ENCODE measurements around the gene MGAT5. TPM values are rescaled to one million over a fixed set of nuclear protein-coding genes. Genes with fewer than 3 reads are reported as not detected.

Gene MGAT5
- total and polyA plus RNA-seq, 7 donors, result 1.1 to 7.0 (median 2.1) TPM

GRCh38 chr2:134462791-134463698 lies 209.2 kb downstream of the MGAT5 start:
- ATAC-seq (no peak), DNase-seq (no peak)
- Histone ChIP-seq H3K4me3 (no peak overlapping the region), H3K9me3 (no peaks in the 10 kb centered on the region), H3K4me1 (no peaks in the 10 kb centered on the region), H3K27ac (no peak overlapping the region), H3K36me3 (ENCODE audit: insufficient read depth in 1 of 2, low read depth in 1 of 2) (no peaks in the 10 kb centered on the region), H3K27me3 (ENCODE audit: insufficient read depth in 3 of 3, low read length in 2 of 3) (no peaks in the 10 kb centered on the region)
- no peak for TF ChIP-seq CTCF (IDR thresholded peaks at IDR 0.05)
- intact Hi-C loops (cut with DNase I), result no loop called here
- 91 to 99% (median 95%) methylated on average over 11 of the region's 11 CpGs for WGBS, 3 donors

- DNase-seq (no peak), ATAC-seq (no peak)
- TF ChIP-seq CTCF (IDR thresholded peaks at IDR 0.05), result no peak
- Histone ChIP-seq H3K4me1 (no peaks in the 10 kb centered on the region), H3K36me3 (ENCODE audit: insufficient read depth in 1 of 2, low read depth in 1 of 2) (no peaks in the 10 kb centered on the region), H3K27me3 (ENCODE audit: insufficient read depth in 3 of 3, low read length in 2 of 3) (no peaks in the 10 kb centered on the region), H3K9me3 (no peaks in the 10 kb centered on the region), H3K27ac (no peak overlapping the region), H3K4me3 (no peak overlapping the region)
- intact Hi-C loops (cut with DNase I), result no loop called here
- WGBS, 3 donors, result 90 to 94% (median 94%) methylated on average over 7 of the region's 7 CpGs
These were observed 209.8 kb downstream of the MGAT5 start for GRCh38 chr2:134463699-134464022.

DNA sequence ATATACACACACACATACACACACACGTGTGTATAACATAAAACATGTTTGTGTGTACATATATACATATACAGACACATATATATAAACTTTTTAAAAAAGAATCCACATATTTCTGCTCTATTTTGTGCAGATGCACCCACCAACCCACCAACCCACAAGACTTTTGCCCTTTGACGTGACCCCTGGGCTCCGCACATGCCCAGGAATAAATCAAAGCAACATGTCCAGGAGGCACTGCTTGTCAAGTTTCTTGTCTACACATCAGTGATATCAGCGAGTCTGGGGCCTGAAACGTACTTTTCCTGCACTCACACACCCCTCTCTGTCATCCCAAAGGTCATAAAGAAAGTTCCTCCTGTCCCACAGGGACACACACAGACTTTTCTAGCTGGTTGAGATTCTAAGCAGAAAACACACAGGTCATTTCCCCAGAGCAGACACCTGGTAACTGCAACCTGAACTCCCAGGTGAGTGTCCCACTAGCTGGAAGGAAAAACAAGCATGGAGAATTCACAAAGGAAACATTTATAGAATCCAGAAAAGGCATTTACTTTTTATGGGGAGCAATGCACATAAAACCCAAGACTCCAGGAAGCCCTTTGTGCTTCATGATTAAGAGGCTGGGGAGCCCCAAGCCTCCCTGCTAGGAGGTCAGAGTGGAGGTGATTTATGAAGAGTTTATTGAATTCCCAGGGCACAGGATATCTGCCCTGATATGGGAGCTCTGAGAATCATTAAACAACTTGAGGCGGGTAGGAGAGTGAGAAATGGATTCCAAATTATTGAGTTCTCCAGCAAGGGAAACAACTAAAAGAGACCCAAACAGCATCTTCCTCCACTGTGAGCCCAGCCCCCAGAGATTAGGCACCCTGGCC lies 211.6 kb downstream of the MGAT5 start:
- ATAC-seq, result no peak
- WGBS, 3 donors, result 83 to 88% (median 85%) methylated on average over 6 of the region's 6 CpGs
- TF ChIP-seq CTCF (IDR thresholded peaks at IDR 0.05), result no peak
- Histone ChIP-seq H3K36me3 (ENCODE audit: insufficient read depth in 1 of 2, low read depth in 1 of 2) (no peaks in the 10 kb centered on the region), H3K4me3 (no peak overlapping the region), H3K27ac (no peak overlapping the region), H3K27me3 (ENCODE audit: insufficient read depth in 3 of 3, low read length in 2 of 3) (no peaks in the 10 kb centered on the region), H3K4me1 (no peaks in the 10 kb centered on the region), H3K9me3 (no peaks in the 10 kb centered on the region)
- intact Hi-C loops (cut with DNase I), result no loop called here
- DNase-seq, result no peak

DNA sequence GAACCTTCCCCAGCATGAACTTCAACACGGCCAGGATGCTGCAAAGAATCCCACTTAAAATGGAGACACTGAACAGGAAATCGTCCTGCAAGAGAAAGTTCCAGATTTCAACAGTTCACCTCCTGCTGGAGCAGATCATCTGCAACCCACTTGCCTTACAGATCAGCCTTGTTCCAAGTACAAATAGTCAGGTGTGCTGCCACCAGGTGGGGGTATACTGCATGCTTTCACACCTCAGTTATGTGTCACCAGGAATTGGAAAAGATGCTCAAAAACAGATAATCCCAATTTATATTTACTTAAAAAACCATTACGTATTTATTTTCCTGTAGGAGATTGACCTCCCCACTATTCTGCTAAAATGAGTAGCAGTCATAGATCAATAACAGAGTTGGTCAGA lies 212.3 kb downstream of the MGAT5 start:
- ATAC-seq (no peak), DNase-seq (no peak)
- no peaks in the 10 kb centered on the region for H3K9me3 ChIP-seq
- H3K27ac ChIP-seq, result no peak overlapping the region
- TF ChIP-seq CTCF (IDR thresholded peaks at IDR 0.05), result no peak
- H3K4me3 ChIP-seq, result no peak overlapping the region
- no peaks in the 10 kb centered on the region for H3K27me3 ChIP-seq (ENCODE audit: insufficient read depth in 3 of 3, low read length in 2 of 3)
- WGBS, 3 donors, result 43 to 64% (median 47%) methylated on average over 3 of the region's 3 CpGs
- intact Hi-C loops (cut with DNase I), result no loop called here
- no peaks in the 10 kb centered on the region for H3K36me3 ChIP-seq (ENCODE audit: insufficient read depth in 1 of 2, low read depth in 1 of 2)
- no peaks in the 10 kb centered on the region for H3K4me1 ChIP-seq

All from psoas muscle (tissue), 8 donors.